A549 (cell line): Measurements from ENCODE around the gene SLCO4A1. TPM values are rescaled to one million over a fixed set of nuclear protein-coding genes. Genes with fewer than 3 reads are reported as not detected.

Experiments used
- polyA plus RNA-seq, 4 experiments: library from polyadenylated mRNA; depleted of rRNA in 3 of 4; stranded (reverse); fragments of >200 nt; fragmentation: RNase III in 1 of 4; extraction: RNeasy Plus Mini Kit Qiagen cat#74134 plus additional on column Dnase treatment in 1 of 4; gene quantifications; 2 replicates in 3 of 4; 3 replicates in 1 of 4; pipeline ENCODE4 v1.2.3, GENCODE V29; 2011 to 2017

SLCO4A1 gene
- polyA plus RNA-seq, 2 of the 4 experiments (the other 2 are of a cell fraction), result 1.3 to 11.2 TPM

Other genes with a start within 250 kb of the SLCO4A1 start
- gene CABLES2, start 235.2 kb upstream of the SLCO4A1 start, polyA plus RNA-seq (2011; rRNA removed), result 3.9 and 5.0 TPM in 2 replicates
- 5.6 to 7.7 TPM (median 6.6 TPM) in 3 replicates for gene CABLES2, start 235.2 kb upstream of the SLCO4A1 start, polyA plus RNA-seq (2017; fragmentation: RNase III; extraction: RNeasy Plus Mini Kit Qiagen cat#74134 plus additional on column Dnase treatment)
- not detected in 2 replicates for gene RBBP8NL, start 215.0 kb upstream of the SLCO4A1 start, polyA plus RNA-seq (2011; rRNA removed)
- gene RBBP8NL, start 215.0 kb upstream of the SLCO4A1 start, polyA plus RNA-seq (2017; fragmentation: RNase III; extraction: RNeasy Plus Mini Kit Qiagen cat#74134 plus additional on column Dnase treatment), result not detected in 3 replicates
- gene GATA5, start 166.5 kb upstream of the SLCO4A1 start, polyA plus RNA-seq (2011; rRNA removed), result 0.21 and 0.22 TPM in 2 replicates
- gene GATA5, start 166.5 kb upstream of the SLCO4A1 start, polyA plus RNA-seq (2017; fragmentation: RNase III; extraction: RNeasy Plus Mini Kit Qiagen cat#74134 plus additional on column Dnase treatment), result 0.45 to 0.82 TPM (median 0.72 TPM) in 3 replicates
- 0.03 TPM in 2 replicates for gene NTSR1, start 66.3 kb downstream of the SLCO4A1 start, polyA plus RNA-seq (2011; rRNA removed)
- gene NTSR1, start 66.3 kb downstream of the SLCO4A1 start, polyA plus RNA-seq (2017; fragmentation: RNase III; extraction: RNeasy Plus Mini Kit Qiagen cat#74134 plus additional on column Dnase treatment), result not detected in 3 replicates
- gene MRGBP, start 154.0 kb downstream of the SLCO4A1 start, polyA plus RNA-seq (2011; rRNA removed), result 14.6 and 21.1 TPM in 2 replicates
- 16.8 to 18.4 TPM (median 17.5 TPM) in 3 replicates for gene MRGBP, start 154.0 kb downstream of the SLCO4A1 start, polyA plus RNA-seq (2017; fragmentation: RNase III; extraction: RNeasy Plus Mini Kit Qiagen cat#74134 plus additional on column Dnase treatment)
- 15.9 and 16.1 TPM in 2 replicates for gene OGFR, start 162.3 kb downstream of the SLCO4A1 start, polyA plus RNA-seq (2011; rRNA removed)
- gene OGFR, start 162.3 kb downstream of the SLCO4A1 start, polyA plus RNA-seq (2017; fragmentation: RNase III; extraction: RNeasy Plus Mini Kit Qiagen cat#74134 plus additional on column Dnase treatment), result 33.7 to 36.7 TPM (median 35.6 TPM) in 3 replicates
- 0.26 and 0.41 TPM in 2 replicates for gene COL9A3, start 174.5 kb downstream of the SLCO4A1 start, polyA plus RNA-seq (2011; rRNA removed)
- gene COL9A3, start 174.5 kb downstream of the SLCO4A1 start, polyA plus RNA-seq (2017; fragmentation: RNase III; extraction: RNeasy Plus Mini Kit Qiagen cat#74134 plus additional on column Dnase treatment), result 0.42 to 0.54 TPM (median 0.49 TPM) in 3 replicates
- gene TCFL5, start 219.3 kb downstream of the SLCO4A1 start, polyA plus RNA-seq (2011; rRNA removed), result 7.1 and 7.3 TPM in 2 replicates
- gene TCFL5, start 219.3 kb downstream of the SLCO4A1 start, polyA plus RNA-seq (2017; fragmentation: RNase III; extraction: RNeasy Plus Mini Kit Qiagen cat#74134 plus additional on column Dnase treatment), result 5.1 to 6.1 TPM (median 5.6 TPM) in 3 replicates